HFFc6 (cell line): ENCODE data around the gene SNTG2. TPM values are rescaled to one million over a fixed set of nuclear protein-coding genes. Genes with fewer than 3 reads are reported as not detected.

Experiments
- DNase-seq: peaks from one replicate; pipeline ENCODE4 v3.0.0-alpha.2; 2018
- H3K27ac Mint-ChIP-seq: 2 replicates; pipeline ENCODE4 v1.8.0; 2020; ENCODE audit warnings: mild to moderate bottlenecking, mixed read lengths
- H3K27me3 Mint-ChIP-seq: 2 replicates; pipeline ENCODE4 v1.8.0; 2021; ENCODE audit warnings: mild to moderate bottlenecking, moderate library complexity, mixed read lengths; ENCODE audit not compliant: insufficient read depth
- H3K36me3 Mint-ChIP-seq: 2 replicates; pipeline ENCODE4 v1.8.0; 2021; ENCODE audit warnings: low read depth, mixed read lengths
- H3K4me1 Mint-ChIP-seq: 2 replicates; pipeline ENCODE4 v1.8.0; 2020; ENCODE audit warnings: low read depth, mixed read lengths
- H3K4me3 Mint-ChIP-seq: 2 replicates; pipeline ENCODE4 v1.8.0; 2020; ENCODE audit warnings: mild to moderate bottlenecking, moderate library complexity, mixed read lengths
- H3K9me3 Mint-ChIP-seq: 2 replicates; pipeline ENCODE4 v1.8.0; 2020; ENCODE audit warnings: mild to moderate bottlenecking, mixed read lengths
- CTCF ChIP-seq: fragments of 200-600 bp; sonication (generic); IDR thresholded peaks from 2 replicates; pipeline ENCODE4 v1.5.0; 2021; ENCODE audit warnings: antibody characterized with exemption, mild to moderate bottlenecking
- total RNA-seq, 6 experiments: library from RNA; stranded (reverse); fragmentation: NEBNext Ultra II Directional; extraction: Animal tissue kit (Norgen Biotek cat#: 25700); gene quantifications; 2 replicates in 1 of 6; 3 replicates in 5 of 6; pipeline ENCODE4 v1.2.3, GENCODE V29; 2021

Gene SNTG2
- total RNA-seq, 6 experiments from 2014 or later, result not detected

GRCh38 chr2:1256632-1257324 is 306.1 kb downstream of the SNTG2 start:
- no peak overlapping the region for H3K27ac Mint-ChIP-seq
- no peaks in the 10 kb centered on the region for H3K4me1 Mint-ChIP-seq
- no peak overlapping the region for H3K4me3 Mint-ChIP-seq
- H3K27me3 Mint-ChIP-seq, result peaks cover 2% of the 10 kb centered on the region; the same call in 1 of the 2 replicates
- no peak for DNase-seq
- H3K36me3 Mint-ChIP-seq, result no peaks in the 10 kb centered on the region
- no peak for TF ChIP-seq CTCF
- peaks cover under 1% of the 10 kb centered on the region; the same call in 1 of the 2 replicates for H3K9me3 Mint-ChIP-seq

GRCh38 chr2:1257334-1257733 is 306.7 kb downstream of the SNTG2 start:
- Mint-ChIP-seq H3K4me3 (no peak overlapping the region), H3K9me3 (peaks cover 6% of the 10 kb centered on the region; the same call in 1 of the 2 replicates), H3K4me1 (no peaks in the 10 kb centered on the region)

GRCh38 chr2:1259746-1260145 is 309.1 kb downstream of the SNTG2 start:
- H3K9me3 Mint-ChIP-seq, result peaks cover 13% of the 10 kb centered on the region; the same call in 1 of the 2 replicates
- H3K36me3 Mint-ChIP-seq, result no peaks in the 10 kb centered on the region
- no peaks in the 10 kb centered on the region; the same call in 1 of the 2 replicates for H3K27me3 Mint-ChIP-seq
- TF ChIP-seq CTCF, result no peak
- H3K4me1 Mint-ChIP-seq, result no peaks in the 10 kb centered on the region
- H3K4me3 Mint-ChIP-seq, result no peak overlapping the region
- no peak overlapping the region for H3K27ac Mint-ChIP-seq
- DNase-seq, result no peak

More at GRCh38 chr2:1257334-1257733, 306.7 kb downstream of the SNTG2 start:
- no peak for DNase-seq
- no peak overlapping the region for H3K27ac Mint-ChIP-seq
- peaks cover 2% of the 10 kb centered on the region; the same call in 1 of the 2 replicates for H3K27me3 Mint-ChIP-seq
- TF ChIP-seq CTCF, result no peak
- H3K36me3 Mint-ChIP-seq, result no peaks in the 10 kb centered on the region

- no peak for DNase-seq
- H3K27ac Mint-ChIP-seq, result no peak overlapping the region
- no peaks in the 10 kb centered on the region for H3K4me1 Mint-ChIP-seq
- H3K4me3 Mint-ChIP-seq, result no peak overlapping the region
- TF ChIP-seq CTCF, result no peak
- H3K9me3 Mint-ChIP-seq, result peaks cover 34% of the 10 kb centered on the region; the same call in 1 of the 2 replicates
- no peaks in the 10 kb centered on the region for H3K36me3 Mint-ChIP-seq
- H3K27me3 Mint-ChIP-seq, result peaks cover 4% of the 10 kb centered on the region
Observed at GRCh38 chr2:1262609-1263008, 312.0 kb downstream of the SNTG2 start.

GRCh38 chr2:1265454-1265853 is 314.8 kb downstream of the SNTG2 start:
- TF ChIP-seq CTCF, result no peak
- Mint-ChIP-seq H3K9me3 (peaks cover 49% of the 10 kb centered on the region; the same call in 1 of the 2 replicates), H3K27ac (no peak overlapping the region), H3K27me3 (peaks cover 5% of the 10 kb centered on the region), H3K36me3 (no peaks in the 10 kb centered on the region), H3K4me1 (no peaks in the 10 kb centered on the region), H3K4me3 (no peak overlapping the region)
- DNase-seq, result no peak
